Left renal pelvis (tissue), 4 donors: ENCODE data around the gene ZFP36. TPM values are rescaled to one million over a fixed set of nuclear protein-coding genes. Genes with fewer than 3 reads are reported as not detected.
A peak's percentile ranks its signal among the peaks of the same experiment; 100 is the strongest.

Experiments used
- DNase-seq, 4 donors: peaks; one replicate each; pipeline ENCODE4 v3.0.0-alpha.2; 2013; ENCODE audit warnings: low read depth in 4 of 4, low spot score in 3 of 4
- polyA plus RNA-seq, 4 donors: library from polyadenylated mRNA; unstranded; fragments of 120-200 nt; gene quantifications; one replicate each; pipeline ENCODE4 v1.2.1, GENCODE V29; 2013; ENCODE audit not compliant: insufficient read length in 4 of 4

Gene ZFP36
- polyA plus RNA-seq, 4 donors, result 18.4 to 945 (median 37.0) TPM

GRCh38 chr19:39382991-39383828 lies 23.4 kb upstream of the ZFP36 start:
- no peak for DNase-seq

GRCh38 chr19:39384839-39385568 lies 21.6 kb upstream of the ZFP36 start:
- no peak for DNase-seq

- no peak for DNase-seq
These were observed 20.8 kb upstream of the ZFP36 start for GRCh38 chr19:39385629-39386411.

- no peak for DNase-seq
These were observed 20.1 kb upstream of the ZFP36 start for GRCh38 chr19:39386557-39386956.

DNA sequence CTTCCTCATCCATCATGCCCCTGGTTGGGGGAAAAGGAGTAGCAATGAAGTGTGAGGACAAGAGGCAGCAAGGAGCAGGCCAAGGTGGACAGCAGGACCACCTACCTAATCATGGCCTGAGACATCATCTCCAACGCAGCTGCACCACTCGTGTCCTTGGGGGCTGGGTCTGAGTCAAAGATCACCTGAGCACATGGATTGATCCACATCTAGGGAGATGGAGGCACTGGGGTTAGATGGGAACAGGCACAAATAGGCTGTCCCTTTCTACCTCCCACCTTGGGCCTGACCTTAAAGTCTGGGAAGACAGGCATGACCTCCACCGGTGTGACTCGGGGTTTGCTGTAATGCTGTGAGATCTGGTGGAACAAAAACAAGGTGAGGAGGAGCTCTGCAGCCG lies 18.0 kb upstream of the ZFP36 start:
- DNase-seq, result no peak

GRCh38 chr19:39389631-39390414 lies 16.8 kb upstream of the ZFP36 start:
- DNase-seq, result no peak

GRCh38 chr19:39390451-39390750 lies 16.2 kb upstream of the ZFP36 start:
- DNase-seq, result no peak

GRCh38 chr19:39390751-39391437 lies 15.8 kb upstream of the ZFP36 start, which contains the start of the genes MED29 and PAF1:
Gene MED29 (plus strand): TSS chr19:39391378. CDS start chr19:39391423, 45 bp downstream.
Gene PAF1 (minus strand): TSS chr19:39391106. CDS start chr19:39390864, 242 bp downstream.
- DNase-seq, result peak; percentile 99

DNA sequence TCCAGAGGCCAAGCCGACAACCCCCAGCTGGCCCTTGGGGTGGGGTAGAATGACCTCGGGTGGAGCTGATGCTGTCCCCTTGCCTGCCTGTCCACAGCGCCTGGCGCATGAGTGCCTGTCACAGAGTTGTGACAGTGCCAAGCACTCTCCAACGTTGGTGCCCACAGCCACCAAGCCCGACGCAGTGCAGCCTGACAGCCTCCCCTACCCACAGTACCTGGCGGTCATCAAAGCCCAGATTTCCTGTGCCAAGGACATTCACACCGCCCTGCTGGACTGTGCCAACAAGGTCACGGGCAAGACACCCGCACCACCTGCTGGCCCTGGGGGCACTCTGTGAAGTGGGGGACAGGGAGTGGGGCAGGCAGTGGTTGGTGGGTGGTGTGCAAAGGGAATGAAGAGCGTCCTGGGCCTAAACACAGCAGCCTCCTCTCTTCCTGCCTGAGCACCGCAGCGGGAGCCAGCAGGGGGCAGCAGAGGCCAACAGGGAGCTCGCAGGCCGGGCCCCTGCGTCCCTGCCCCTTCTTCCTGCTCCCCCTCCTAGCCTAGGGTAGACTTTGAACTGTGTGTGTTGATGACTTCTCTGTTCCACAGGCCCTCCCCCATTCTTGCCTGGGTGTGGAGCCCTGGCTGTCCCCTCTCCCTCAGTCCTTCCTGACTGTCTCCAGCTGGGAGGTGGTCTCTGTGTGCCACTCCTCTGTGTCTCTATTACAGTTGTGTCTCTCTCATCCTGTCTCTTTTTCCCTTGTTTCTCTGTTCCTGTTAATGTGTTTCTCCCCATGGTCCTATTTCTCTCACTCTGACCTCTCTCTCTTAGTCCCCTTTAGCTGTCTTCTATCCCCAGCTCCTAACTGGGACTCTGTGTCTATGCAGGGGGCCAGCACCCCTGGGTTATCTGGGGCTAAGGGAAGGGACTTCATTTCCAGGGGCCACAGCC lies 9.0 kb upstream of the ZFP36 start:
- no peak for DNase-seq

DNA sequence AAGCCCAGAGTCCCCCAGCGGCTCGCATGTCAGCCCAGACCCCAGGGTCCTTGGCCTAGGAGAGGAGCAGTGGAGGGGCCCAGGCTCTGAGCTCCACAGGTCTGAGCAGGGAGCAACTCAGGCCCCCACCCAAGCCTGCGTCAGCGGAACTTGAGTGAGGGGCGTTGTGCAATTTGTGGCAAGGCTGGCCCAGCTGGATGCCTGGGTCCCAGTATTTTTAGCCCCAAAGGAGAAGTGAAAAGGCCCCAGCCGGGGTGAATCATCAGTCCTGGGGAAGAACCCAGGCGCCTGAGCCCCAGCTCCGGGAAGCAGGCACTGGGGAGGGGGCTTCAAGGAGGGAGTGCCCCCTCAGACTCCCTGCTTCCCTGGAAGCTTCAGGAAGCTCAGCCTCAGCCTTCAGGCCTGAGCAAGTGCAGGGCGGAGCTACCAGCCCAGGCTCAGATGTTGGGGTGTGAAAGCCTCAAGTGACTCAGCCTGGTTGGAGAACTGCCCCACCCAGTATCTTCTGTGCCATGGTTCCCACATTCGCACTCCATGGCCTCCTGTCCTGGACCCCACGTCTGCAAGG lies 8.3 kb upstream of the ZFP36 start:
- DNase-seq, result no peak

DNA sequence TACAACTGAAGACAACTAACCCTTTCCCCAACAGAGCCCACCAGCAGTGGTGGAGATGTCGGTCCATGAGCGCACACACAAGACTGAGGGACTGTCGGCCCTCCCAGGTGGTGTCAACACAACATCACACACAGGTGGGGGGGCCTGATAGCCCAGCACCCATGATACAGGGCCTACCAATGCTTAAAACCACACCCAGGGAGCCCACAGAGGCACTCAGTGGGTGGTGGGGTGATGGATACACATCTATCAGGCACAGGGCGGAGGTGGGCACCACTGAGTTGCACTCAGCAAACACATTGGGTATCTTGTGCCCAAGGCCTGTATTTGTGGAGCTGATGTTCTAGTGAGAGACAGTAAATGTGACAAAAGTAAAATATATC lies 7.0 kb upstream of the ZFP36 start:
- no peak for DNase-seq

DNA sequence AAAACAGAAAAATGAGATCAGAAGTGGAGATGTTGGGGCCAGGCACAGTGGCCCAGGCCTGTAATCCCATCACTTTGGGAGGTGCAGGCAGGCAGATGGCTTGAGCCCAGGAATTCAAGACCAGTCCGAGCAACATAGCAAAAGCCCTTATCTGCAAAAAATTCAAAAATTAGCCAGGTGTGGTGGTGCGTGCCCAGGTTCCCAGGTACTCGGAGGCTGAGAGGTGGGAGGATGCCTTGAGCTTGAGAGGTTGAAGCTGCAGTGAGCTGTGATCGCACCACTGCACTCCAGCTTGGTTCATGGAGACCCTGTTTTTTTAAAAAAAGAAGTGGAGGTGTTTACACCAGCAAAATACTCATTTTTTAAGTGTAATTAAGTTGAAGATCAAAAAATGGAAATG lies 6.6 kb upstream of the ZFP36 start:
- no peak for DNase-seq

DNA sequence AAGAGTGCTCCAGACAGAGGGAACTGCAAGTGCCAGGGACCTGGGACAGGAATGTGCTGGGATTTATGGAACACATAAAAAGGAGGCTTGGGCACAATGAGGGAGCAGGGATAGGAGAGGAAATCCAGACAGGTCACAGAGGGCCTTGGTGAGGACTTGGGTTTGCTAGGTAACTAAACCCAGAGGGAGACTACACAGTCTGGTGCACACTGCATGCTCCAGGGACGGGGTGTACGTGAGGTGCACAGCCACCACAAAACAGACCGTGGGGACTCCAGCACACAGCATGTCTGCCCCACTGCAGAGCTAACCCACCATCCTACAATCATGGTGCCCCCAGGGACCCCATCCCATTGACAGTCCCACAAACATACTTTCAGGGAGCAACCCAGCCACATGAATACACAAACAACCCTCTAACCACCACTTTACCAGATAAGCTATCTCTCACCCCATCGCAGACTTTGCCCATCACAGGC lies 5.5 kb upstream of the ZFP36 start:
- no peak for DNase-seq

GRCh38 chr19:39401549-39402345 lies 4.9 kb upstream of the ZFP36 start:
- DNase-seq, result no peak

GRCh38 chr19:39402346-39403300 lies 4.0 kb upstream of the ZFP36 start:
- DNase-seq, result peak in 2 of 4 donors; percentile 84
